Tibial nerve (tissue), 4 donors: ENCODE results near the gene SLC2A3. TPM values are rescaled to one million over a fixed set of nuclear protein-coding genes. Genes with fewer than 3 reads are reported as not detected.
"Not testable (repeated sequence)": the region's sequence is repeated elsewhere in the genome, so short reads cannot be mapped to it uniquely, and the experiment has no call there.

Experiments
- DNase-seq, 2 donors: peaks; one replicate each; pipeline ENCODE4 v3.0.0-alpha.2; 2019; ENCODE audit warnings: low spot score in 2 of 2
- H3K27ac ChIP-seq, 4 donors: fragments of 200-600 bp; sonication (generic) in 3 of 4; one replicate each; pipeline ENCODE4 v1.5.1; 2017 to 2019; ENCODE audit warnings: mild to moderate bottlenecking in 1 of 4
- H3K27me3 ChIP-seq, 2 donors: fragments of 200-600 bp; sonication (generic) in 1 of 2; one replicate each; pipeline versions ENCODE4 v1.5.1 to v1.6.0; 2017 to 2019
- H3K36me3 ChIP-seq, 3 donors: fragments of 200-600 bp; sonication (generic); one replicate each; pipeline ENCODE4 v1.5.1; 2018 to 2019
- H3K4me1 ChIP-seq, 4 donors: fragments of 200-600 bp; sonication (generic) in 3 of 4; one replicate each; pipeline ENCODE4 v1.5.1; 2017 to 2019
- H3K4me3 ChIP-seq, 4 donors: fragments of 200-600 bp; sonication (generic) in 3 of 4; one replicate each; pipeline ENCODE4 v1.5.1; 2017 to 2019; ENCODE audit warnings: mild to moderate bottlenecking in 1 of 4, moderate library complexity in 1 of 4
- H3K9me3 ChIP-seq, 4 donors: fragments of 200-600 bp; sonication (generic) in 3 of 4; one replicate each; pipeline ENCODE4 v1.5.1; 2017 to 2019
- CTCF ChIP-seq, 5 experiments: fragments of 200-600 bp in 3 of 5; fragments of 450-650 bp in 2 of 5; sonication (generic) in 3 of 5; IDR thresholded peaks; one replicate each; pipeline ENCODE4 v1.5.1; 2016 to 2019; ENCODE audit warnings: antibody characterized with exemption in 5 of 5, mild to moderate bottlenecking in 3 of 5, moderate library complexity in 2 of 5
- EP300 ChIP-seq, 2 donors: sonication (generic); formaldehyde crosslinking; IDR thresholded peaks; one replicate each; pipeline ENCODE4 v1.6.1; 2017; ENCODE audit warnings: antibody characterized with exemption in 2 of 2, mild to moderate bottlenecking in 1 of 2
- POLR2A ChIP-seq, 2 donors: fragments of 450-650 bp; IDR thresholded peaks; one replicate each; pipeline ENCODE4 v1.6.1; 2017; ENCODE audit warnings: antibody characterized with exemption in 2 of 2, mild to moderate bottlenecking in 2 of 2, moderate library complexity in 2 of 2
- WGBS, 2 donors: methylation state at CpG; one replicate each; pipeline ENCODE4 v1.1.5; 2018; 5-methylcytosine and 5-hydroxymethylcytosine counted together
- total RNA-seq, 4 donors: library from RNA; depleted of rRNA; stranded (reverse); fragments of >200 nt; gene quantifications; one replicate each; pipeline ENCODE4 v1.1.0, GENCODE V29; 2016

SLC2A3 gene
- 100 to 1,000 TPM in 3 of 4 donors, 10 to 100 TPM in 1; 83.4 to 262 (median 115) TPM for total RNA-seq

GRCh38 chr12:7935590-7936581 lies at the start of gene SLC2A3:
Gene SLC2A3, minus strand, starts transcription at chr12:7936187. Its CDS starts 153 bp downstream, at chr12:7936034.
- peaks cover 0 to 32% (median 9%) of the 10 kb centered on the region in 4 donors for H3K4me1 ChIP-seq
- DNase-seq, result peak; percentile 53 to 90
- TF ChIP-seq EP300 (IDR thresholded peaks at IDR 0.05) (peak in 1 of 2 donors; percentile 100), CTCF (IDR thresholded peaks at IDR 0.05) (peak in 1 of 5 experiments; percentile 8), POLR2A (IDR thresholded peaks at IDR 0.05) (peak; percentile 79 to 87)
- peaks cover 0 to 23% (median 17%) of the 10 kb centered on the region in 3 donors for H3K36me3 ChIP-seq
- WGBS, 2 donors, result 3% methylated on average over 15 of the region's 15 CpGs
- H3K4me3 ChIP-seq, result peak within 1 kb of the TSS; percentile 40 to 77 (median 66)
- no peaks in the 10 kb centered on the region for H3K27me3 ChIP-seq
- peak within 1 kb of the TSS; percentile 82 to 95 (median 88) for H3K27ac ChIP-seq
- H3K9me3 ChIP-seq, result no peaks in the 10 kb centered on the region

- no peak overlapping the region for H3K27ac ChIP-seq
- 92 to 93% methylated on average over 5 of the region's 5 CpGs for WGBS, 2 donors
- no peak for DNase-seq
- H3K36me3 ChIP-seq, result no peaks in the 10 kb centered on the region
- H3K9me3 ChIP-seq, result no peaks in the 10 kb centered on the region
- no peak overlapping the region for H3K4me3 ChIP-seq
- TF ChIP-seq CTCF (IDR thresholded peaks at IDR 0.05) (no peak), EP300 (IDR thresholded peaks at IDR 0.05) (no peak), POLR2A (IDR thresholded peaks at IDR 0.05) (no peak)
- H3K27me3 ChIP-seq, result no peaks in the 10 kb centered on the region
- peaks cover 0 to 6% (median 0%) of the 10 kb centered on the region in 4 donors for H3K4me1 ChIP-seq
Measured at GRCh38 chr12:7984900-7985299, 48.9 kb upstream of the SLC2A3 start.

GRCh38 chr12:7983460-7983859 lies 47.5 kb upstream of the SLC2A3 start:
- not testable (repeated sequence) for H3K4me3 ChIP-seq, H3K27ac ChIP-seq, H3K4me1 ChIP-seq, H3K36me3 ChIP-seq, H3K27me3 ChIP-seq, DNase-seq, H3K9me3 ChIP-seq
- WGBS, 2 donors, result 97 to 100% methylated on average over 1 of the region's 1 CpG

GRCh38 chr12:7983019-7983418 lies 47.0 kb upstream of the SLC2A3 start:
- H3K36me3 ChIP-seq, H3K4me3 ChIP-seq, H3K4me1 ChIP-seq, H3K27me3 ChIP-seq, H3K9me3 ChIP-seq, DNase-seq, H3K27ac ChIP-seq: not testable (repeated sequence)
- WGBS, 2 donors, result 84 to 96% methylated on average over 11 of the region's 11 CpGs

- H3K4me1 ChIP-seq, H3K27me3 ChIP-seq, H3K4me3 ChIP-seq, DNase-seq, H3K27ac ChIP-seq, H3K9me3 ChIP-seq, H3K36me3 ChIP-seq: not testable (repeated sequence)
- 14 to 36% methylated on average over 2 of the region's 2 CpGs for WGBS, 2 donors
Measured at GRCh38 chr12:7982332-7982735, 46.3 kb upstream of the SLC2A3 start.

GRCh38 chr12:7981446-7981845 lies 45.5 kb upstream of the SLC2A3 start:
- 91 to 95% methylated on average over 4 of the region's 4 CpGs for WGBS, 2 donors
- Histone ChIP-seq H3K4me1 (no peaks in the 10 kb centered on the region), H3K9me3 (no peaks in the 10 kb centered on the region), H3K27me3 (no peaks in the 10 kb centered on the region), H3K4me3 (no peak overlapping the region), H3K27ac (no peak overlapping the region), H3K36me3 (no peaks in the 10 kb centered on the region)
- DNase-seq, result no peak
- TF ChIP-seq EP300 (IDR thresholded peaks at IDR 0.05), result no peak
- no peak for TF ChIP-seq CTCF (IDR thresholded peaks at IDR 0.05)
- TF ChIP-seq POLR2A (IDR thresholded peaks at IDR 0.05), result no peak

GRCh38 chr12:7977351-7978124 lies 41.6 kb upstream of the SLC2A3 start:
- not testable (repeated sequence) for DNase-seq

More at GRCh38 chr12:7977351-7978124, 41.6 kb upstream of the SLC2A3 start:
- not testable (repeated sequence) for H3K4me3 ChIP-seq, H3K27me3 ChIP-seq, H3K27ac ChIP-seq, H3K9me3 ChIP-seq, H3K4me1 ChIP-seq, H3K36me3 ChIP-seq
- WGBS, 2 donors, result 60 to 69% methylated on average over 13 of the region's 13 CpGs
